Neutrophil (primary cell): ENCODE data around the gene MAP2K1.
"Not testable (repeated sequence)": the region's sequence is repeated elsewhere in the genome, so short reads cannot be mapped to it uniquely, and the experiment has no call there.

Source experiments
- H3K27ac ChIP-seq: fragments of 200-600 bp; sonication (generic); 2 replicates; pipeline ENCODE4 v1.5.1; 2016; ENCODE audit warnings: mild to moderate bottlenecking, moderate library complexity
- H3K27me3 ChIP-seq: fragments of 200-600 bp; sonication (generic); 2 replicates; pipeline ENCODE4 v1.6.0; 2016; ENCODE audit warnings: mild to moderate bottlenecking
- H3K36me3 ChIP-seq: fragments of 200-600 bp; sonication (generic); 2 replicates; pipeline ENCODE4 v1.5.1; 2017
- H3K4me1 ChIP-seq, 2 experiments: fragments of 200-600 bp in 1 of 2; sonication (generic) in 1 of 2; 1 replicate in 1 of 2; 2 replicates in 1 of 2; pipeline versions ENCODE4 v1.5.1 to v1.6.1; 2013 to 2016; ENCODE audit warnings: low read depth in 1 of 2, low read length in 1 of 2, mild to moderate bottlenecking in 1 of 2, moderate library complexity in 1 of 2; ENCODE audit not compliant: control insufficient read depth in 1 of 2, insufficient read depth in 1 of 2
- H3K4me3 ChIP-seq, 2 experiments: fragments of 200-600 bp in 1 of 2; sonication (generic) in 1 of 2; 1 replicate in 1 of 2; 2 replicates in 1 of 2; pipeline ENCODE4 v1.5.1; 2013 to 2016; ENCODE audit warnings: low read depth in 1 of 2, low read length in 1 of 2, mild to moderate bottlenecking in 1 of 2, moderate library complexity in 1 of 2
- H3K9me3 ChIP-seq: fragments of 200-600 bp; sonication (generic); 2 replicates; pipeline ENCODE4 v1.5.1; 2016
- TF ChIP-seq, protein P1 (sequence below): fragments of 200-600 bp; sonication (generic); IDR thresholded peaks from 2 replicates; pipeline ENCODE4 v1.5.1; 2016; ENCODE audit warnings: antibody characterized with exemption

Gene MAP2K1

DNA sequence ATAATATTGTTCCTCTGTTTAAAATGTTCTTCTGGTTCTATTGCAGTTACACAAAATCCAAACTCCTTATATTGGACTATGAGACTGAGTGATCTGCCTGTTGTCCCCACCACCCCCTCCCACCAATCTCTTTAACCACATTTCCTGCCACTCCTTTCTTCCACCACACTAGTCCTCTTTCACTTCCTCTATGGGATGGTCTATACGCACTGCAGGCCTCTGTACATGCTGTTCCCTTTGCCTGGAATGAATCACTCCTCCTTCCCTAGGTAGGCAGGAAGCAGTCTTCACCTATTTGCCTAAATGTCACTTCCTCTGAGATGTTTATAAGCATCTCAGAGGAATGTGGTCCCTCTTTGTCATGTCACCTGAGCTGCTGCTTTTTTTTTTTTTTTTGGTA, 4.0 kb downstream of the MAP2K1 start:
- TF ChIP-seq, protein P1, sequence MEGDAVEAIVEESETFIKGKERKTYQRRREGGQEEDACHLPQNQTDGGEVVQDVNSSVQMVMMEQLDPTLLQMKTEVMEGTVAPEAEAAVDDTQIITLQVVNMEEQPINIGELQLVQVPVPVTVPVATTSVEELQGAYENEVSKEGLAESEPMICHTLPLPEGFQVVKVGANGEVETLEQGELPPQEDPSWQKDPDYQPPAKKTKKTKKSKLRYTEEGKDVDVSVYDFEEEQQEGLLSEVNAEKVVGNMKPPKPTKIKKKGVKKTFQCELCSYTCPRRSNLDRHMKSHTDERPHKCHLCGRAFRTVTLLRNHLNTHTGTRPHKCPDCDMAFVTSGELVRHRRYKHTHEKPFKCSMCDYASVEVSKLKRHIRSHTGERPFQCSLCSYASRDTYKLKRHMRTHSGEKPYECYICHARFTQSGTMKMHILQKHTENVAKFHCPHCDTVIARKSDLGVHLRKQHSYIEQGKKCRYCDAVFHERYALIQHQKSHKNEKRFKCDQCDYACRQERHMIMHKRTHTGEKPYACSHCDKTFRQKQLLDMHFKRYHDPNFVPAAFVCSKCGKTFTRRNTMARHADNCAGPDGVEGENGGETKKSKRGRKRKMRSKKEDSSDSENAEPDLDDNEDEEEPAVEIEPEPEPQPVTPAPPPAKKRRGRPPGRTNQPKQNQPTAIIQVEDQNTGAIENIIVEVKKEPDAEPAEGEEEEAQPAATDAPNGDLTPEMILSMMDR = no peak
- Histone ChIP-seq H3K4me3 (peak overlapping the region in 1 of 2 experiments; percentile 33), H3K27me3 (no peaks in the 10 kb centered on the region), H3K9me3 (no peaks in the 10 kb centered on the region), H3K36me3 (no peaks in the 10 kb centered on the region), H3K27ac (peak overlapping the region; percentile 78), H3K4me1 (peaks cover 73 to 78% of the 10 kb centered on the region in 2 experiments)

DNA sequence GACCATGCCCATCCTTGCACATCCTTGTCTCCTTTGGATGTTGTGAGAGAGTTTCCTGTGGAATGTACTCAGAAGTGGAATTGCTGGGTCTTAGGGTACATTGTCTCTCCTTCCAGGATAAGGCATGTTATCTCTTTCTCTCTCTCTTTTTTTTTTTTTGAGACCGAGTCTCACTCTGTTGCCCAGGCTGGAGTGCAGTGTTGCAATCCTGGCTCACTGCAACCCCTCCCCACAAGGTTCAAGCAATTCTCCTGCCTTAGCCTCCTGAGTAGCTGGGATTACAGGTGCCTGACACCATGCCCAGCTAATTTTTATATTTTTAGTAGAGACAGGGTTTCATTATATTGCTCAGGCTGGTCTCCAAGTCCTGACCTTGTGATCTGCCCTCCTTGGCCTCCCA, 6.3 kb downstream of the MAP2K1 start:
- H3K27me3 ChIP-seq, H3K9me3 ChIP-seq, H3K4me3 ChIP-seq, H3K36me3 ChIP-seq: not testable (repeated sequence)
- Histone ChIP-seq H3K27ac (peak overlapping the region; percentile 63), H3K4me1 (peaks cover 56 to 64% of the 10 kb centered on the region in 2 experiments)

DNA sequence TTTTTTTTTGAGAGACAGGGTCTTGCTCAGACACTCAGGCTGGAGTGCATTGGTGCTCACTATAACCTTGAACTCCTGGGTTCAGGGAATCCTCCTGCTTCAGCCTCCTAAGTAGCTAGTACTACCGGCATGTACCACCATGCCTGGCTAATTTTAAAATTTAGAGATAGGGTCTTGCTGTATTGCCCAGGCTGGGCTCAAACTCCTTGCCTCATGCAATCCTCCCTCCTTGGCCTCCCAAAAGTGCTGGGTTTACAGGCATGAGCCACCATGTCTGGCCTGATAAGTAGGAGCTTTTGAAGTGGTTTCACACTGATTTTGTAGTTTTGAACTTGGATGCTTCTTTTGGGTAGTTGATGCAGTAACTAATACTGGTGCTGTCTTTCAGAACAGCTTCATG, 7.8 kb downstream of the MAP2K1 start:
- TF ChIP-seq, protein P1 = no peak
- Histone ChIP-seq H3K36me3 (no peaks in the 10 kb centered on the region), H3K27ac (peak overlapping the region; percentile 10), H3K4me3 (no peak overlapping the region), H3K27me3 (no peaks in the 10 kb centered on the region), H3K4me1 (peaks cover 44 to 52% of the 10 kb centered on the region in 2 experiments), H3K9me3 (no peaks in the 10 kb centered on the region)

DNA sequence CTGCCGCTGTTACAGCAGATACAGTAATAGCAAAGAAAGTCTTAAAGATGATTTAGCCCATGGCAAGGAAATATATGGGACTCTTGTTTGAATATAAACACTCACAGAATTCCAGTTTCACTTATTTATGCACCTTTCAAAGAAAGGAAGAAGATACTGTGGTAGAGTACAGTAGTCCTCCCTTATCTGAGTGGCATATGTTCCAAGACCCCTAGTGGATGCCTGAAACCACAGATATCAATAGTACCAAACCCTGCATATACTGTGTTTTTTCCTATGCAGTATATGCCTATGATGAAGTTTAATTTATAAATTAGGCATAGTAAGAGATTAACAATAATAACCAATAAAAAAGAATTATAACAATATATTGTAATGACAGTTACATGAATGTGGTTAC, 8.2 kb downstream of the MAP2K1 start:
- Histone ChIP-seq H3K36me3 (no peaks in the 10 kb centered on the region), H3K27me3 (no peaks in the 10 kb centered on the region), H3K4me3 (no peak overlapping the region), H3K27ac (peak overlapping the region; percentile 10), H3K9me3 (no peaks in the 10 kb centered on the region), H3K4me1 (peaks cover 43 to 52% of the 10 kb centered on the region in 2 experiments)
- TF ChIP-seq, protein P1 = no peak

DNA sequence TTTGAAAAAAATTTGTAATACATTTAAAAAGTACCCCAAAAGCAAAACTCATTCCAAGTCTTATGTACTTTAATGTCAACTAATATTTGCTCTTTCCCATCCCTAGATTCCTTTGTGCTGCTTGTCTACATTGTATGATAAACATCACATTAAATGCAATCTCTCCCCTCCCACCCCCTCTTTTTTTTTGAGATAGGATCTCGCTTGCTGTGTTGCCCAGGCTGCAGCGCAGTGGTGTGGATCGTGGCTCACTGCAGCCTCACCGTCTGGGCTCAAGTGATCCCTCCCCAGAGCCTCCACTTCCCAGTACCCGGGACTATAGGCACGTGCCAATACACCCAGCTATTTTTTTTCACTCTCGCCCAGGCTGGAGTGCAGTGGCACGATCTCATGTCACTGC, 12.6 kb downstream of the MAP2K1 start:
- H3K27me3 ChIP-seq = no peaks in the 10 kb centered on the region
- no peaks in the 10 kb centered on the region for H3K9me3 ChIP-seq
- H3K4me1 ChIP-seq = peaks cover 55 to 58% of the 10 kb centered on the region in 2 experiments
- H3K4me3 ChIP-seq = no peak overlapping the region
- peak overlapping the region; percentile 70 for H3K27ac ChIP-seq
- TF ChIP-seq, protein P1 = no peak
- no peaks in the 10 kb centered on the region for H3K36me3 ChIP-seq

DNA sequence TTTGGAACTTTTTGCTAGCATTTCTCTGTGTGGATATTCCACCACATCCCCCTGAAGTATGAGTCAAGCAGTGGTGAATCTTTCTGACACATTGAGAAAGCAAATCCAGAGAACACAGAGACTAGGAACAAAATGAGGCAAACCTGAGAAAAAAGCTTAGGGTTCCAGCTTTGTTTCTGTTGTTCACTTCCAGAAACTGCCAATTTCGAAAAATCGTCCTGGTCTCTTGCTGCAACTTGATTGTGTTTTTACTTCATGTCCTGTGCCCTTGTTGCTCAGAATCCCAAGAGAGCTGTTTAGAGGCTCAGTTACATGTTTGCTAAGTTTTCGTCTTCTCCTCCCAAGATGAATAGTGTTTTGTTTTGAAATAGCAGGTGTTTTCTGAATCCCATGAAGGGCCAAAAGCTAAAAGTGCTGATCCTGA, 13.7 kb downstream of the MAP2K1 start:
- TF ChIP-seq, protein P1 = no peak
- Histone ChIP-seq H3K4me3 (no peak overlapping the region), H3K4me1 (peaks cover 58 to 61% of the 10 kb centered on the region in 2 experiments), H3K36me3 (no peaks in the 10 kb centered on the region), H3K9me3 (no peaks in the 10 kb centered on the region), H3K27me3 (no peaks in the 10 kb centered on the region), H3K27ac (peak overlapping the region; percentile 70)
